GM10248 (cell line): Measurements from ENCODE around the gene DOCK10.

Experiments
- CTCF ChIA-PET: fragments of 300-600 bp; sonication (Branson Sonifier 250); formaldehyde crosslinking; extraction: SDS; loops from one replicate; lab custom pipeline; 2021; ENCODE audit warnings: antibody characterized with exemption; lab: Yijun Ruan, JAX
- POLR2A ChIA-PET: fragments of 350-650 bp; sonication (Branson Sonifier 250); formaldehyde crosslinking; extraction: SDS; loops from one replicate; lab custom pipeline; 2020; ENCODE audit warnings: antibody characterized with exemption; lab: Yijun Ruan, JAX
- DNase-seq: peaks from one replicate; pipeline ENCODE4 v3.0.0; 2012; ENCODE audit errors: extremely low spot score
- TF ChIP-seq, protein P1 (sequence below): IDR thresholded peaks from 2 replicates; pipeline ENCODE4 v1.5.1; 2012; ENCODE audit warnings: mild to moderate bottlenecking, low read depth; ENCODE audit errors: extremely low read depth, missing control alignments, control extremely low read depth

DOCK10 gene

GRCh38 chr2:224995419-224995818, 46.8 kb downstream of the DOCK10 start:
- no peak for DNase-seq
- CTCF ChIA-PET, result no interaction called here
- POLR2A ChIA-PET, result interaction anchor here (0.6 kb wide), 1 partner anchor 191 kb away, joined by 5 read pairs; no protein-coding TSS in a partner anchor
- TF ChIP-seq, protein P1, sequence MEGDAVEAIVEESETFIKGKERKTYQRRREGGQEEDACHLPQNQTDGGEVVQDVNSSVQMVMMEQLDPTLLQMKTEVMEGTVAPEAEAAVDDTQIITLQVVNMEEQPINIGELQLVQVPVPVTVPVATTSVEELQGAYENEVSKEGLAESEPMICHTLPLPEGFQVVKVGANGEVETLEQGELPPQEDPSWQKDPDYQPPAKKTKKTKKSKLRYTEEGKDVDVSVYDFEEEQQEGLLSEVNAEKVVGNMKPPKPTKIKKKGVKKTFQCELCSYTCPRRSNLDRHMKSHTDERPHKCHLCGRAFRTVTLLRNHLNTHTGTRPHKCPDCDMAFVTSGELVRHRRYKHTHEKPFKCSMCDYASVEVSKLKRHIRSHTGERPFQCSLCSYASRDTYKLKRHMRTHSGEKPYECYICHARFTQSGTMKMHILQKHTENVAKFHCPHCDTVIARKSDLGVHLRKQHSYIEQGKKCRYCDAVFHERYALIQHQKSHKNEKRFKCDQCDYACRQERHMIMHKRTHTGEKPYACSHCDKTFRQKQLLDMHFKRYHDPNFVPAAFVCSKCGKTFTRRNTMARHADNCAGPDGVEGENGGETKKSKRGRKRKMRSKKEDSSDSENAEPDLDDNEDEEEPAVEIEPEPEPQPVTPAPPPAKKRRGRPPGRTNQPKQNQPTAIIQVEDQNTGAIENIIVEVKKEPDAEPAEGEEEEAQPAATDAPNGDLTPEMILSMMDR, result no peak

GRCh38 chr2:224994242-224994823, 47.9 kb downstream of the DOCK10 start:
- TF ChIP-seq, protein P1, result no peak
- ChIA-PET CTCF (interaction anchor here (0.8 to 11.3 kb wide), 7 partner anchors 7 to 67 kb away, joined by 3 to 113 read pairs (median 3); no protein-coding TSS in a partner anchor), POLR2A (no interaction called here)
- no peak for DNase-seq

DNA sequence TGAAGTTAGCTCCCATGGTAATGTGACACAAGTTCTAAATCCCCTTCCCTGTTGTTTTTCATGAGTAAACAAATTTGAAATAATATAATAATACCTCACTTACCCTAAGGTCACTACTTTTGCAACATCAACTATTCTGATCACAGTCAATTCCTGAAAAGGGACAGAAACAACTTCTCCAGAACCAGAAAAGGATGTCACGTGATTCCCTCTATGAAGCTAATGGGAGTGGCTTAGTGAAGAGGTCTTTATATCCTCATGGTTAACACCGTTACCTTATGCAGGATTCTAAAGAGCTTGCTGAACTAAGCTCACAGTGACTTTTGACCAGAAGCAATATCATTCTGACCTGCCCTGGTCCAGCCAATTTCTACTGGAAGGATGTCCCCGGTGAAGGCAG, 51.6 kb downstream of the DOCK10 start:
- DNase-seq, result no peak
- ChIA-PET CTCF (interaction anchor here (11.3 kb wide), 1 partner anchor 10 kb away, joined by 113 read pairs; no protein-coding TSS in a partner anchor), POLR2A (no interaction called here)
- TF ChIP-seq, protein P1, result no peak

DNA sequence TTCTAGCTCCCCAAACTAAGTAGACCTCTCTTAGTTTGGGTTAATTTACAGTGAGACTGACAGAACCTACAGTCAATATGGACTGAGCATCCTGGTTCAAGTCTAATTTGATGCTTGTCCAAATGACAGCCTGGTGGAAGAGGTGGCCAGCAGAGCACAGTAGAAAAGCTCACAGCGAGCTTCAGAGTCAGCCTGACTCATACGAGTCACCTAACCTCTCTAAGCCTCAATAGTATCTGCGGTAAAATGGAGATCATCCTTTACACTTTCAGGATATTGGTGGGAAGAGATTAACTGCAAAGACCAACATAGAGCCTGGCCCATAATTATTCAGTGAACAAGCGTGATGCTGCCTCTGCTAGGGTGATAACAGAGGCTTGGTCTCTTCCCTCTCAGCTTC, 54.5 kb downstream of the DOCK10 start:
- ChIA-PET POLR2A (no interaction called here), CTCF (interaction anchor here (11.3 kb wide), 1 partner anchor 13 kb away, joined by 113 read pairs; no protein-coding TSS in a partner anchor)
- TF ChIP-seq, protein P1, result no peak
- DNase-seq, result no peak

- ChIA-PET POLR2A (no interaction called here), CTCF (interaction anchor here (0.9 to 11.3 kb wide), 3 partner anchors 11 to 993 kb away, joined by 3 to 113 read pairs (median 4); no protein-coding TSS in a partner anchor)
- TF ChIP-seq, protein P1, result no peak
- DNase-seq, result no peak
Measured at GRCh38 chr2:224986477-224986876, 55.8 kb downstream of the DOCK10 start.

DNA sequence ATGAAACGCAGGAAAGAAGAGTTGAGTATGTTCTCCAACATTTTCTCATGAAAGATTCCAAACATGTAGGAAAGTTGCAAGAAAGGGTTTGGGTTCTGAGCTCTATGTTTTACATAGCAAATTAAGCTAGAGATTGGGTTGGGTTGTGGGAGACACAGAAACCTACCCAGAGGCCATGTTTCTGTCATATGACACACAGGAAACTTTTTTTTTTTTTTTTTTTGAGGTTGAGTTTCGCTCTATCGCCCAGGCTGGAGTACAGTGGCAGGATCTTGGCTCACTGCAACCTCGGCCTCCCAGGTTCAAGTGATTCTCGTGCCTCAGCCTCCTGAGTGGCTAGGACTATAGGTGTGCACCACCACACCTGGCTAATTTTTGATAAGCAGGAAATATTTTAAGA, 57.6 kb downstream of the DOCK10 start:
- CTCF ChIA-PET, result interaction anchor here (0.6 to 11.3 kb wide), 5 partner anchors 10 to 33 kb away, joined by 3 to 113 read pairs (median 3); no protein-coding TSS in a partner anchor

More for the DNA sequence above, 57.6 kb downstream of the DOCK10 start:
- POLR2A ChIA-PET, result interaction anchor here (0.6 kb wide), 1 partner anchor 27 kb away, joined by 4 read pairs; no protein-coding TSS in a partner anchor
- TF ChIP-seq, protein P1, result no peak
- no peak for DNase-seq
